PFSK-1 (cell line): Measurements from ENCODE around the gene SYNPO.

ENCODE experiments used
- FOXP2 ChIP-seq: optimal IDR thresholded peaks from 2 replicates; pipeline ENCODE3; 2011; ENCODE audit warnings: borderline replicate concordance, control low read depth, inconsistent platforms; ENCODE audit not compliant: insufficient read depth; ENCODE audit errors: extremely low read length, extremely low read depth
- POLR2AphosphoS5 ChIP-seq: IDR thresholded peaks from 2 replicates; pipeline ENCODE4 v1.6.1; 2012; ENCODE audit warnings: low read depth, mild to moderate bottlenecking, control low read depth, low read length, moderate library complexity
- REST ChIP-seq, 2 experiments: IDR thresholded peaks; 2 replicates each; pipeline versions ENCODE4 v1.6.1 to v1.8.0; 2011 to 2012; ENCODE audit warnings: low read depth in 2 of 2, low read length in 2 of 2, control low read depth in 1 of 2, inconsistent platforms in 1 of 2, mild to moderate bottlenecking in 1 of 2, moderate library complexity in 1 of 2; ENCODE audit not compliant: insufficient read depth in 1 of 2
- TAF1 ChIP-seq: IDR thresholded peaks from 2 replicates; pipeline ENCODE4 v1.6.1; 2012; ENCODE audit warnings: low read length, control low read depth, borderline replicate concordance; ENCODE audit not compliant: insufficient read depth

- TF ChIP-seq REST (IDR thresholded peaks at IDR 0.05; ENCODE audit: insufficient read depth in 1 of 2, low read depth in 2 of 2, low read length in 2 of 2) (no peak), TAF1 (no peak), POLR2AphosphoS5 (no peak), FOXP2 (no peak)
Measured at GRCh38 chr5:150650021-150651006, 9.9 kb downstream of the SYNPO start.
